ENCODE data around the gene MED27. TPM values are rescaled to one million over a fixed set of nuclear protein-coding genes. Genes with fewer than 3 reads are reported as not detected.

Gene MED27
- polyA plus RNA-seq (ENCODE audit: insufficient read depth in 1 of 5, insufficient read length in 5 of 5, low replicate concordance in 1 of 5), result 10 to 100 TPM; 14.5 to 18.9 (median 15.5) TPM
- long read RNA-seq, donor 1, transcript MED27-201 (8 exons, 1,431 nt), result major isoform, 11 of 11 reads
- long read RNA-seq, donor 1, partial matches to known transcripts, result 0 of 11 reads
- long read RNA-seq, donor 1, other reads (novel, unspliced or antisense), result 0 of 11 reads
- long read RNA-seq, donor 2, transcript MED27-201 (8 exons, 1,431 nt), result major isoform, 7 of 8 reads
- long read RNA-seq, donor 2, partial matches to known transcripts, result 0 of 8 reads
- long read RNA-seq, donor 2, other reads (novel, unspliced or antisense), result 0 of 8 reads
- long read RNA-seq, donor 3, transcript MED27-201 (8 exons, 1,431 nt), result major isoform, 6 of 6 reads
- long read RNA-seq, donor 3, partial matches to known transcripts, result 0 of 6 reads
- long read RNA-seq, donor 3, other reads (novel, unspliced or antisense), result 0 of 6 reads
- long read RNA-seq, donor 4, partial matches to known transcripts, result 0 of 3 reads
- long read RNA-seq, donor 4, other reads (novel, unspliced or antisense), result 0 of 3 reads
- long read RNA-seq, donor 5, transcript MED27-201 (8 exons, 1,431 nt), result major isoform, 12 of 12 reads
- long read RNA-seq, donor 5, partial matches to known transcripts, result 0 of 12 reads
- long read RNA-seq, donor 5, other reads (novel, unspliced or antisense), result 0 of 12 reads
- long read RNA-seq, donor 6, transcript MED27-201 (8 exons, 1,431 nt), result major isoform, 11 of 11 reads
- long read RNA-seq, donor 6, partial matches to known transcripts, result 0 of 11 reads
- long read RNA-seq, donor 6, other reads (novel, unspliced or antisense), result 0 of 11 reads
- long read RNA-seq, donor 7, transcript MED27-201 (8 exons, 1,431 nt), result major isoform, 18 of 18 reads
- long read RNA-seq, donor 7, partial matches to known transcripts, result 0 of 18 reads
- long read RNA-seq, donor 7, other reads (novel, unspliced or antisense), result 0 of 18 reads
- long read RNA-seq, donor 8, partial matches to known transcripts, result 0 of 4 reads
- long read RNA-seq, donor 8, other reads (novel, unspliced or antisense), result 0 of 4 reads

- DNase-seq, result peak; percentile 83 to 86
These were observed at the start of gene MED27 for GRCh38 chr9:132079391-132080091. MED27 (minus strand) TSS chr9:132079867; CDS start chr9:132079844, 23 bp downstream.

GRCh38 chr9:132127888-132128534, 48.3 kb upstream of the MED27 start:
- no peak for DNase-seq

- DNase-seq, result no peak
These were observed 47.1 kb upstream of the MED27 start for GRCh38 chr9:132126680-132127236.

- DNase-seq, result no peak
These were observed 46.4 kb upstream of the MED27 start for GRCh38 chr9:132125944-132126679.

- DNase-seq, result no peak
These were observed 45.7 kb upstream of the MED27 start for GRCh38 chr9:132125361-132125760.

GRCh38 chr9:132124800-132125199, 45.1 kb upstream of the MED27 start:
- DNase-seq, result no peak

GRCh38 chr9:132121021-132121420, 41.4 kb upstream of the MED27 start:
- DNase-seq, result no peak

GRCh38 chr9:132117694-132118093, 38.0 kb upstream of the MED27 start:
- DNase-seq, result no peak

- no peak for DNase-seq
These were observed 36.9 kb upstream of the MED27 start for GRCh38 chr9:132116583-132116982.

GRCh38 chr9:132114102-132114707, 34.5 kb upstream of the MED27 start:
- peak; percentile 59 for DNase-seq

- no peak for DNase-seq
These were observed 29.6 kb upstream of the MED27 start for GRCh38 chr9:132109291-132109690.

- DNase-seq, result no peak
These were observed 29.1 kb upstream of the MED27 start for GRCh38 chr9:132108728-132109127.

- DNase-seq, result no peak
These were observed 20.2 kb upstream of the MED27 start for GRCh38 chr9:132099741-132100407.

GRCh38 chr9:132099167-132099566, 19.5 kb upstream of the MED27 start:
- DNase-seq, result no peak

GRCh38 chr9:132094314-132094791, 14.7 kb upstream of the MED27 start:
- DNase-seq, result no peak

GRCh38 chr9:132090771-132091170, 11.1 kb upstream of the MED27 start:
- DNase-seq, result no peak

- DNase-seq, result no peak
These were observed 7.9 kb upstream of the MED27 start for GRCh38 chr9:132087438-132088030.

GRCh38 chr9:132082188-132082587, 2.5 kb upstream of the MED27 start:
- no peak for DNase-seq
